ENCODE data around the gene IQCH. TPM values are rescaled to one million over a fixed set of nuclear protein-coding genes. Genes with fewer than 3 reads are reported as not detected.

IQCH gene
- total and polyA plus RNA-seq, 9 donors = 0.54 to 10.0 (median 0.84) TPM

DNA sequence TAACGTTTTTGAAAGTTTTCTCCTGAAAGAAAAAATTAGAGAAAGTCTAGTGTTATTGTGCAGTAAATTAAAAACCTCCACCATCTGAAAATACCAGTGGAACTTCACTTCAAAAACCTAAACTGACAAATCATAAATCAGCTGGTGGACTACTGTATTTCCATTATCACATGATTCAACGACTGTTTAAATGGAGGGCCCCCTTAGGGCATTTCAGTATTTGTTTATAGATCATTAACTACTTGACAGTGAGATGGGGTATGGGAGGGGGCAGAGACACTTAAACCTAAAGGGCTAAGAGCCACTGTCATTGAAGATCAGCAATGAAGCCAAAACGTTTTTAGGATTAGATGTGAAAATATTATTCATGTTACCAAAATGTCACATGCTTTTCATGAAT, 257.6 kb downstream of the IQCH start:
- no peaks in the 10 kb centered on the region for H3K36me3 ChIP-seq
- H3K4me3 ChIP-seq = no peak overlapping the region
- DNase-seq = no peak
- no peaks in the 10 kb centered on the region for H3K27me3 ChIP-seq
- TF ChIP-seq EP300 (IDR thresholded peaks at IDR 0.05) (no peak), POLR2A (IDR thresholded peaks at IDR 0.05) (no peak)
- TF ChIP-seq, protein P1, sequence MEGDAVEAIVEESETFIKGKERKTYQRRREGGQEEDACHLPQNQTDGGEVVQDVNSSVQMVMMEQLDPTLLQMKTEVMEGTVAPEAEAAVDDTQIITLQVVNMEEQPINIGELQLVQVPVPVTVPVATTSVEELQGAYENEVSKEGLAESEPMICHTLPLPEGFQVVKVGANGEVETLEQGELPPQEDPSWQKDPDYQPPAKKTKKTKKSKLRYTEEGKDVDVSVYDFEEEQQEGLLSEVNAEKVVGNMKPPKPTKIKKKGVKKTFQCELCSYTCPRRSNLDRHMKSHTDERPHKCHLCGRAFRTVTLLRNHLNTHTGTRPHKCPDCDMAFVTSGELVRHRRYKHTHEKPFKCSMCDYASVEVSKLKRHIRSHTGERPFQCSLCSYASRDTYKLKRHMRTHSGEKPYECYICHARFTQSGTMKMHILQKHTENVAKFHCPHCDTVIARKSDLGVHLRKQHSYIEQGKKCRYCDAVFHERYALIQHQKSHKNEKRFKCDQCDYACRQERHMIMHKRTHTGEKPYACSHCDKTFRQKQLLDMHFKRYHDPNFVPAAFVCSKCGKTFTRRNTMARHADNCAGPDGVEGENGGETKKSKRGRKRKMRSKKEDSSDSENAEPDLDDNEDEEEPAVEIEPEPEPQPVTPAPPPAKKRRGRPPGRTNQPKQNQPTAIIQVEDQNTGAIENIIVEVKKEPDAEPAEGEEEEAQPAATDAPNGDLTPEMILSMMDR (IDR thresholded peaks at IDR 0.05) = no peak
- intact Hi-C loops (cut with DNase I) = no loop called here
- 33 to 45% (median 43%) methylated on average over 3 of the region's 3 CpGs for WGBS, 3 donors
- H3K9me3 ChIP-seq = no peaks in the 10 kb centered on the region
- H3K4me1 ChIP-seq (ENCODE audit: insufficient read depth) = no peaks in the 10 kb centered on the region
- no peak overlapping the region for H3K27ac ChIP-seq

DNA sequence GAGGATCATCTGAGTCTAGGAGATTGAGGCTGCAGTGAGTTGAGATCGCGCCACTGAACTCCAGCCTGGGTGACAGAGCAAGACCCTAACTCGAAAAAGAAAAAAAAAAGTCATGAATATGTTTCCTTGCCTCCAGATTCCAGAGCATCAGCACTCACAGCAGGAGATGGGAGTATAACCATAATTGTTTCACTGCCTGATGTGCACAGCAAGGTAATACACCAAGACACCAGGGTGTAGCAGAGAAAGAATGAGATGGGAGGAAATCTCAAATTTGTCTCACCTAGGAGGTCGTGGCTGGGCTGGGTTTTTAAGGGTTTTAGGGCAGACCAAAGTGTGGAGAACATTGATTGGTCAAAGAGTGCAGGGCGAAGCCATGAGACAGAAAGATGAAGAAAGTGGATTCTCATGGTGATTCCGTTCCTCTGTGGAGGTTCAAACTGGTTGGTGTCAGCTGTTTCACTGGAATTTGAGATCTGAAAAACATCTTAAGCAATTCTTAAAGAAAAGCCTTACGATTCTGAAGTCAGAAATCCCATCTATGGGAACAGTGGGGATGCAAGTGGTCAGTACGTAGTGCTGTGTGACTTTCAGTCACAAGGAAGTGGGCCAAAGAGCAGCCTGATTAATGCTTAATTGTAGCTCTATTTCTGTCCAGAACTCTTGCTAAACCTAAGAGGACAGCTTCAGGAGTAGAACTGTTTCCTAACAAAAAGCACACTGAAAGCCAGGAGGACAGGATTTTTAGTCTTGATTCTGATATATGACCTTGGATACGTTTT, 258.5 kb downstream of the IQCH start:
- no peak overlapping the region for H3K4me3 ChIP-seq
- no peaks in the 10 kb centered on the region for H3K36me3 ChIP-seq
- DNase-seq = no peak
- H3K27ac ChIP-seq = no peak overlapping the region
- H3K4me1 ChIP-seq (ENCODE audit: insufficient read depth) = no peaks in the 10 kb centered on the region
- 85 to 91% (median 86%) methylated on average over 9 of the region's 9 CpGs for WGBS, 3 donors
- intact Hi-C loops (cut with DNase I) = no loop called here
- no peaks in the 10 kb centered on the region for H3K27me3 ChIP-seq
- H3K9me3 ChIP-seq = no peaks in the 10 kb centered on the region
- TF ChIP-seq, protein P1 (IDR thresholded peaks at IDR 0.05) = no peak
- TF ChIP-seq POLR2A (IDR thresholded peaks at IDR 0.05) = no peak
- TF ChIP-seq EP300 (IDR thresholded peaks at IDR 0.05) = no peak

DNA sequence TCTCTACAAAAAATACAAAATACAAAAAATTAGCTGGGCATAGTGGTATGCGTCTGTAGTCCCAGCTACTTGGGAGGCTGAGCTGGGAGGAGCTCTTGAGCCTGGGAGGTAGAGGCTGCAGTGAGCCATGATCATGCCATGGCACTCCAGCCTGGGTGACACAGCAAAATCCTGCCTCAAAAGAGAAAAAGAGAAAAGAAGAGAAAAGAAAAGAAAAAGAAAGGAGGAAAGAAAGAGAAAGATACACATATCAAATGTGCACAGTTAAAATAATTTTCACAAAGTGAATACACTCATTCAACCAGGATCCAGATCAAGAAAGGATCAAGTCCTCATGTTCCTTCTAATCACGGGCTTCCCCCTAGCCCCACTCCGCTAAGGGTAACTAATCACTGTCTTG, 260.5 kb downstream of the IQCH start:
- no peak for DNase-seq
- H3K36me3 ChIP-seq = no peaks in the 10 kb centered on the region
- H3K4me3 ChIP-seq = no peak overlapping the region
- 94 to 95% (median 95%) methylated on average over 3 of the region's 3 CpGs for WGBS, 3 donors
- no peaks in the 10 kb centered on the region for H3K4me1 ChIP-seq (ENCODE audit: insufficient read depth)
- H3K27ac ChIP-seq = no peak overlapping the region
- no peaks in the 10 kb centered on the region for H3K27me3 ChIP-seq
- TF ChIP-seq EP300 (IDR thresholded peaks at IDR 0.05) (no peak), POLR2A (IDR thresholded peaks at IDR 0.05) (no peak)
- TF ChIP-seq, protein P1 (IDR thresholded peaks at IDR 0.05) = no peak
- intact Hi-C loops (cut with DNase I) = no loop called here
- H3K9me3 ChIP-seq = no peaks in the 10 kb centered on the region

DNA sequence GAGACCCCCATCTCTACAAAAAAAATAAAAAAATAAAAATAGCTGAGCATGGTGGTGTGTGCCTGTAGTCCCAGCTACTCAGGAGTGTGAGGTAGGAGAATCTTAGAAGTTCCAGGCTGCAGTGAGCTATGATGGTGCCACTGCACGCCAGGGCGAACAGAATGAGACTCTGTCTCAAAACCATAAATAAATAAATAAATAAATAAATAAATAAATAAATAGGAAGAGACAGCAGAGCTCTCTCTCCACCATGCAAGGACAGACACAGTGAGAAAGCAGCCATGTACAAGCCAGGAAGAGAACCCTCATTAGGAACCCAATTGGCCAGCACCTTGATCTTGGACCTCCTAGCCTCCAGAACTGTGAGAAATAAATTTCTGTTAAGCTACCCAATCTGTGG, 261.0 kb downstream of the IQCH start:
- Histone ChIP-seq H3K4me3 (no peak overlapping the region), H3K27me3 (no peaks in the 10 kb centered on the region), H3K36me3 (no peaks in the 10 kb centered on the region), H3K27ac (no peak overlapping the region), H3K4me1 (ENCODE audit: insufficient read depth) (no peaks in the 10 kb centered on the region), H3K9me3 (no peaks in the 10 kb centered on the region)
- TF ChIP-seq POLR2A (IDR thresholded peaks at IDR 0.05) (no peak), EP300 (IDR thresholded peaks at IDR 0.05) (no peak)
- TF ChIP-seq, protein P1 (IDR thresholded peaks at IDR 0.05) = no peak
- 93 to 100% (median 93%) methylated on average over 2 of the region's 2 CpGs for WGBS, 3 donors
- intact Hi-C loops (cut with DNase I) = no loop called here
- DNase-seq = no peak
